ENCODE measurements around the gene TSPAN3. TPM values are rescaled to one million over a fixed set of nuclear protein-coding genes. Genes with fewer than 3 reads are reported as not detected.

The TSPAN3 gene
- total RNA-seq, 4 donors from 2014 or later: 77.3 to 114 (median 87.0) TPM

DNA sequence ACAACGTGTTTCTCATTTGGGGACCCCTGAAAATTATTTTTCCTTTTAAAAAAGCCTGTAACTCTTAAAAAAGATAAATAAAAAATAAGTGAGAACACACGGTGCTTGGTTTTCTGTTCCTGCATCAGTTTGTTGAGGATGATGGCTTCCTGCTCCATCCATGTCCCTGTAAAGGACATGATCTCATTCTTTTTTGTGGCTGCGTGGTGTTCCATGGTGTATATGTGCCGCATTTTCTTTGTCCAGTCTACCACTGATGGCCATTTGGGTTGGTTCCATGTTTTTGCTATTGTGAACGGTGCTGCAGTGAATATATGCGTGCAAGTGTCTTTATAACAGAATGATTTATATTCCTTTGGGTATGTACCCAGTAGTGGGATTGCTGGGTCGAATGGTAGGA, 2.3 kb downstream of the TSPAN3 start:
- intact Hi-C loops (cut with DNase I): no loop called here
- H3K4me1 ChIP-seq: peaks cover 21 to 66% (median 23%) of the 10 kb centered on the region in 3 donors

DNA sequence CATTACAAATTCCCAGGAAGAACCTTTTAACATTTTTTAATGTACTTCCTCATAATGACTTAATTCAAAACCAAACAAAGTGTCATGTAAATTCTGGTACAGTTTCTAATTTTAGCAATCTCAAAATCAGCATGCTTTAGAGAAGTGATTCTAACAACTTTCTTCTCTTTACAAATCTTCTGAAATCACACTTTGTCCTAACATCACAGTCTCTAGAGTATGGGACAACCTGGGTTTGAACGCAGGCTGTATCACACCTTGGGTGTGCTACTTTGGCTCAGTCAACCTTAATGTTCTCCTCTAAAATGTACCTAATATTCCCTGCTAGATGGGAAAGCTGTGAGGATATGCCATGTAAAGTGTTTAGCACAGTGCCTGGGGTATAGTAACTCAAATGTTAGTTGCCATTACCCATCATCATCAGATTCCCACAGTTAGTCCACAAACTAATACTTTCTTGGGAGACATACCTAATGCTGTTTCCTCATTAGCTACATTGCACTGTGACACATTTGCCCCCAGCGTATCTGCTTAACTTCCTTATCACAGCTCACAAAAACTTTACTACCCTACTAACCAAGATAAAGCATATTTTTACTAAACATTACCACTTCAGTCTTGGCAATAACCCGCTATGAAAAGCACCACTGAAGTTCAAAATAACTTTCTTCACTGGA, 3.1 kb downstream of the TSPAN3 start:
- no peaks in the 10 kb centered on the region for H3K36me3 ChIP-seq
- no peaks in the 10 kb centered on the region for H3K27me3 ChIP-seq
- no peak overlapping the region for H3K4me3 ChIP-seq
- no peak for TF ChIP-seq CTCF (IDR thresholded peaks at IDR 0.05)
- no peak for DNase-seq
- peak overlapping the region; percentile 31 to 64 (median 55) for H3K27ac ChIP-seq
- peaks cover 21 to 70% (median 23%) of the 10 kb centered on the region in 3 donors for H3K4me1 ChIP-seq
- WGBS, 2 donors: 53 to 54% methylated on average over 3 of the region's 3 CpGs
- no peaks in the 10 kb centered on the region for H3K9me3 ChIP-seq
- intact Hi-C loops (cut with DNase I): no loop called here

More for the DNA sequence above, 2.3 kb downstream of the TSPAN3 start:
- WGBS, 2 donors: 80 to 89% methylated on average over 7 of the region's 7 CpGs
- Histone ChIP-seq H3K4me3 (no peak overlapping the region), H3K9me3 (no peaks in the 10 kb centered on the region), H3K27me3 (peaks cover 0 to under 1% (median 0%) of the 10 kb centered on the region in 4 donors), H3K36me3 (no peaks in the 10 kb centered on the region), H3K27ac (no peak overlapping the region)
- DNase-seq: no peak
- TF ChIP-seq POLR2A (IDR thresholded peaks at IDR 0.05) (no peak), CTCF (IDR thresholded peaks at IDR 0.05) (no peak)

DNA sequence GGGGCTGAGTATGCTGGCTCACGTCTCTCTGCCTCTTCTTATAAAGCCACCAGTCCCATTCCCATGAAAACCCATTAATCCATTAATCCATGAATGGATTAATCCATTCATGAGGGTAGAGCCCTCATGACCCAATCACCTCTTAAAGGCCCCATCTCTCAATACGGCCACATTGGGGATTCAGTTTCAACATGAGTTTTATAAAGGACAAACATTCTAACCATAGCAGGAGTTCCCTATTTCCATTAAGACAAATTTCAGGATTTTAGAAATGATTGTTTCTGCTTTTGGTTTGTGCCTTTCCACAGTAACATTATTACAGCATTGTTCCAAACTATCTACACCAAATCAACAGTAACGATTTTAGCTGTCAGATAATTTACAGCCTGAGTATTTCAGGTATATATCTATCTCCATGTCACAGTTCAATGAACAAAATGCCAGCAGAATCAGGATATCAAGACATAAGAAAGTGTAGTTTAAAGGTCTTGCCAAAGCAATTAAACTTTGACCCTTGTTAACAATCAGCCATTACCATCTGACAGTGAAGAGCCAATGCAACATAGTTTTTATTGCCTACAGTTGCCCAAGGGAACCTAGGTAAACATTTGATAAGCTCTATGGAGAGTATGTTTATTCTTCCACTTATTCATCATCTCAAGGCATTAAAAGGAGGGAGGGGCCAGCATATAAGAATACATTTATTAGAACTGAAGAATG, 3.8 kb downstream of the TSPAN3 start:
- no peaks in the 10 kb centered on the region for H3K9me3 ChIP-seq
- peaks cover 21 to 73% (median 23%) of the 10 kb centered on the region in 3 donors for H3K4me1 ChIP-seq
- no peaks in the 10 kb centered on the region for H3K36me3 ChIP-seq
- WGBS, 2 donors: 52 to 56% methylated on average over 3 of the region's 3 CpGs
- H3K27me3 ChIP-seq: no peaks in the 10 kb centered on the region
- TF ChIP-seq CTCF (IDR thresholded peaks at IDR 0.05) (no peak), POLR2A (IDR thresholded peaks at IDR 0.05) (no peak)
- peak overlapping the region; percentile 30 to 60 (median 45) for H3K27ac ChIP-seq
- DNase-seq: no peak
- H3K4me3 ChIP-seq: no peak overlapping the region
- intact Hi-C loops (cut with DNase I): no loop called here

GRCh38 chr15:77064539-77065308, 6.2 kb downstream of the TSPAN3 start:
- H3K36me3 ChIP-seq: no peaks in the 10 kb centered on the region
- intact Hi-C loops (cut with DNase I): no loop called here
- no peak overlapping the region for H3K4me3 ChIP-seq
- H3K4me1 ChIP-seq: peaks cover 17 to 86% (median 31%) of the 10 kb centered on the region in 3 donors
- TF ChIP-seq CTCF (IDR thresholded peaks at IDR 0.05) (no peak), POLR2A (IDR thresholded peaks at IDR 0.05) (no peak)
- no peak for DNase-seq
- no peaks in the 10 kb centered on the region for H3K27me3 ChIP-seq
- H3K27ac ChIP-seq: peak overlapping the region in 3 of 4 donors; percentile 32 to 64 (median 59)
- H3K9me3 ChIP-seq: no peaks in the 10 kb centered on the region
- WGBS, 2 donors: 51 to 67% methylated on average over 6 of the region's 6 CpGs
